ENCODE data around the gene SVEP1.
"Not testable (repeated sequence)": the region's sequence is repeated elsewhere in the genome, so short reads cannot be mapped to it uniquely, and the experiment has no call there.

SVEP1 gene

DNA sequence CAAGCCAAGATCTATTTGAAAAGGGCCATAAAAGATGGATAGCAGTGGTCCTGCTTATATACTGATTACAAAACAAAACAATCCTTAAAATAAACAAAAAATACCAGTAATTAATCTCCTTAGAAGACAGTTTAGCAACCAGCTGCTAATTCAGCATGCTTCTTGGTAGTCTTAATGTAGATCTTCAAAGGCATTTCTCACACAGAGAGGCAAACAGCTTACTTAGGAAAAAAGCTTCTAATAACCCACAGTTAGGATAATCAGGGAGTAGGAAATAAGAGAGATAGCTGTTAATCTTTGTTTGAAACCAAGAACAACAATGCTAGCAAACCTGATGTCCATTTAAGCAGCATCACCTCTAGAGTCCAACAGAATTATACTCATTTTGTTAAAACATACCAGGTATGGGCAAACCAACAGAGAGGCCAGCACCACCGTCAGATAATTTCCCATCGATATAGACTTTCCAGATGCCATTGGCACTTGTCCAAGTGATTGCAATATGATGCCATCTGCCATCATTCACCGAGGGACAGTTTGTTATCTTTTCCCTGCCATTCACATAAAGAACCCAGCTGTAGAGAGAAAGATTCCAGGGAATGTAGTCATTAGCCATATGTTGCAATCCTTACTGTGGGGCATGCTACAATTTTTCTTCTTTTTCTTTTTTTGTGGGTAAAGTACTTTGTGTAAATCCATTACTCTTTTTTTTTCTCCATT, 136.2 kb downstream of the SVEP1 start:
- no peak for DNase-seq

DNA sequence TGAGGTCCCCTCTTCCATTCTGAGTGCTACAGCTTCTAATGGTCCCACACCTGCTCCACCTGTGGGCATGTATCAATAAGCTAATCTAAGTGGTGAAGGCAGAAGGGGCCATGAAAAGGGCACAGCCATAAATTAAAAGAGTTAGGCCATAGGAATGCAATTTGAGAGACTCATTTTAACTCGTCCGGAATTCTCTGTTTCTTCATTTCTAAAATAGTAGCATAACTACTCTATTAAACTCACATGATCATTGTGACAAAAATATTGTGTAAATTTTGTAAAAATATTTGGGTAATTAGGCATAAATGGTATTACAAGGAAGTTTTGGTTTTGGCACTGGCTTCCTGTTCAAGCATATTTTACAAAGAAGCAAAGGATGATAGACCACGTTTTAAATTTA, 138.7 kb downstream of the SVEP1 start:
- DNase-seq, result no peak

DNA sequence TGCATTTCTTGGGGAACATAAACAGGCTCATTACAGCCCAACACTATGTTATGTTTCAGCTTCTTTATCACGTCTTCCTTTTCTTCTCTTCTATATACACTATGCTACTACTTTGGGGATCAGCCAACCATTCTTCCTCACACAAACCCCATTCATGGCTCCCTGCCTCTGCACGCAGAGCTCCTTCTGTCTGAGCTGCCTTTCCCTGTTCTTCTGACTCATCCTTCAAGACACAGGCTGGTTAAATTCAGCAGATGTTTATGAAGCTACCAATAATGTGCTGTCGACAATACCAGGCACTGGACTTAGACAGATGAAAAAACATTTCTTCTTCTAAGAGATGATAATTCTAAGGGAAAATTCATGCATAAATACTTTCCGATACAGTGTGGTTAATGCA, 139.4 kb downstream of the SVEP1 start:
- no peak for DNase-seq

DNA sequence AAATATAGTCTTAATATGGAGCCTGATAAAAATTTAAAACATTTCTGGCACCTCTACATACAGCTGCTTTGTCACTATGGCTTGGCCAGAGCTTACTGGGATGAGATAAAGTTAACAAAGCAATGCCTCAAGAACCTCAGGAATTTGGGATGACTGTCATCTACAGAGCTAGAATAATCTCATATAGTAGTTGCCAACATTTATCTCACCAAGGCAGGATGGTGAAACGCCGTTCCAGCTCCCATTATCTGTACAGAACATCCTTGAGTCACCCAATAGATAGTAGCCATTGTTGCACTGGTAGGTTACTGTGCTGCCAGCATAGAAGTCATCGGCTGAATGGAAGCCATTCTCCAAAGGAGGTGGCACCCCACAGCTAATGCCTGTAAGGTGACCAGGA, 147.3 kb downstream of the SVEP1 start:
- no peak for DNase-seq

DNA sequence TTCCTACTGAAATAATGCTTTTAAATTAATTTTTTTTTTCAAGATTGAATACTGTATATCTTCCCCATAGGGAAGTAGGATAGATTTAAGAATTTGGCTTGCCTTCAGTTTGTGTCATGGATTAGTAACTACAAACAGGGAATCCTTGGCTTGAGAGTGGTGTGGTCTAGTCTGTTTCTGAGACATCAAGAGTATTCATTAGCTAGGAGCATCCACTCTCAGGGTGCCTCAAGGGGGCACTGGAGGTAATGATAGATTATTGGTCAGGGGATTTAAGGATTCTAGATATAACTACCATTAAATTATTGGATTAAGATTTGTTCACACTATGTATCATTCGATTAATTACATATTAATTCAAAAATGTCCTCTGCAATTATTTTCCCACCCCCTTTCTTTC, 150.1 kb downstream of the SVEP1 start:
- DNase-seq, result no peak

DNA sequence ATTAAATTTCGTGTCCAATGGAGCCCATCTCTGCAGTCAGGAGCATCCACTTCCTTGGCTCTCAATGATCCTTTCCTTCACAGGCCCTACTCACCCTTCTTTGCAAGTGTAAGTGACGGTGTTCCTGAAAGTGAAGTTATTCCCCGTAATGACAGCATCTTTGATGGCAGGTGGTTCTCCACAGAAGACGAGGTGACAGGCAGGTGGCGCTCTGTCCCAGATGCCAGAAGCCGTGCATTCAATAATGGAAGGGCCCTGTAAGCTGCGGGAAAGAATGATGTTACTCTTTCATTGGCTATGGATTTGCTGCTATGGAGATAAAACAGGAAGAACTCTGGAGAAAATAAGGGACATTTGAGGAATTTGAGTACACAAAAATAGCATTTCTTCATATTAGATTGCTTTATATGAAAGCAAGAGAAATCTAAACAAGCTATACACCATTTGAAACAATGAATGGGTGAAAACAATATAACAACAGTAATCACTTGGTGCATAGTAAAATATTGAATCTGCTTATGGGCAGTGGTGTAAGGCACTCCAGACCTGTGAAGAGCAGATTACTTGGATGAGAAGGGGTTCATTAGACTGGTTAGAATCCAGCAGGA, 151.9 kb downstream of the SVEP1 start:
- no peak for DNase-seq

DNA sequence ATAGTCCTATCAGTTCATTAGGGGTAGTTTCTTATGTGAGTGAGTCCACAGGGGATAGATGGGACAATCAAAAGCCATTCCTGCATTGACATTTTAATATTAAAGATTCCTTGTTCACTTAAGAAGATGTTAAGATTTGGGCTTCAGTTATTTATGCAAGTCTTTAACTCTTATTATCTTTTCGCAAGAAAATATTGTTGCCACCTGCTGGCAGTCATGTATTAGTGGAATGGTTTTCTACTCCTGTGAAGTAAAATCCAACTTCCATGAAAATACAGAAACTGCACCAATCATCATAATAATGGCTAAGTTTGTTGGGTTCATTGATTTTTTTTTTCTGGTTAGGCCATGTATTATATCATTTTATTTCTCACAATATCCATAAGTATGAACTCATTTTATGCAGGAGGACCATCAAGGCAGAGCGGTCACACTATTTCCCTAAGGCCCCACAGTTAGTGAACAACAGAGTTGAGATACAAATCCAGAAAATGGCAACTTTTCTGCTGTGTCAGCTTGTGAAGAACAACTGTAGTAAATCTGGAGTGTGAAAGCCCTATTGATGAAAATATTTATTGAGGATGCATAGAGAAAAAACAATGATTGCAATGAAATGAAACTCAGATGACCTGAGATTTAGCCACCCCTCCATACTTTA, 153.4 kb downstream of the SVEP1 start:
- no peak for DNase-seq

DNA sequence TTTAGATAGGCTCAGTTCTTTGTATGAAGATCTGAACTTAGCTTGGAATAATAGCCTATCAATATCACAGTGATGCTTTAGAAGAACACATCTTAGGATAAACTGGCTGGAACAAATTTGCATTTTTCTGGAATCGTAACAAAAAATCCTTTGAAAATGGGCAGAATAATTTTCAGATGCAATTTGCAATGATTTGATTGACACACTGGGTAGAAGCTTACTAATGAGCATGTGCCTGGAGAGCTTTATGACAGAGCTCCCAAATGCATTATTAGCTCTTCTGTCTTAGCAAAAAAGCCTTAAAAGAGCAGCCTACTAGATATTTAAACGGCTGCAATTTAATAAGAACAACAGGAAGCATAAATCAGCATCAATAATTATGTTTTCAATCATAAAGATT, 165.1 kb downstream of the SVEP1 start:
- DNase-seq, result no peak

DNA sequence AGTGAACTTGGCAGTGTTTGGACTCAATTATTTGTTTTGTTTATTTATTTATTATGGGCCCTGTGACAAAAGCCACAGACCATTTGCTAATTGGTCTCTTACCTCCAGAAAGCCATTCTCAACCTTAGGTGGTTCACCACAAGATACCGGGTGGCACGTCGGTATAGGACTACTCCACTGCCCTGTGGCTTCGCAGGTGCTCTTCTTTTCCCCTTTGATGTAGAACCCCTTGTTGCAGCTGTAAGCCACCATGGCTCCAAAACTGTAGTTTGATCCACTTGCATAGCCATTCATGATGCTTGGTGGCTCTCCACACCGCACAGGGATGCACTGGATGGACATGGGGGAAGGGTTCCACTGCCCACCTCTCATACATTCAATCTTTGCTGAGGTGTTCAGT, 168.6 kb downstream of the SVEP1 start:
- no peak for DNase-seq

DNA sequence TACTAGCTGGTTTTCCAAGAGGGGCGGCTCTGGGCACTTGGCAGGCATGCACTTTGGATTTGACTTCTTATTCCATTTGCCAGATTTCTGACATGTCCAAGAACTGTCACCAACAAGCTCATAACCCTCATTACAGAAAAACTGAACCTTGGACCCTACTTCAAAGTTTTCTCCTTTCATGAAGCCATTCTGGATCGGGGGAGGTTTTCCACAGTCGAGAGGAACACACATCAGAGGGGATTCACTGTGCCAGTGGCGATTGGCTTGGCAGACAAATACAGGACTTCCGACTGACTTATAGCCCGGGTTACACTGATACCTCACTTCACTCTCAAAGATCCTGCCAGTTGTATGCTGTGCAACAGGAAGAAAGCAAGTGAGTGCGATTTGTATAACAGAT, 170.9 kb downstream of the SVEP1 start:
- no peak for DNase-seq

DNA sequence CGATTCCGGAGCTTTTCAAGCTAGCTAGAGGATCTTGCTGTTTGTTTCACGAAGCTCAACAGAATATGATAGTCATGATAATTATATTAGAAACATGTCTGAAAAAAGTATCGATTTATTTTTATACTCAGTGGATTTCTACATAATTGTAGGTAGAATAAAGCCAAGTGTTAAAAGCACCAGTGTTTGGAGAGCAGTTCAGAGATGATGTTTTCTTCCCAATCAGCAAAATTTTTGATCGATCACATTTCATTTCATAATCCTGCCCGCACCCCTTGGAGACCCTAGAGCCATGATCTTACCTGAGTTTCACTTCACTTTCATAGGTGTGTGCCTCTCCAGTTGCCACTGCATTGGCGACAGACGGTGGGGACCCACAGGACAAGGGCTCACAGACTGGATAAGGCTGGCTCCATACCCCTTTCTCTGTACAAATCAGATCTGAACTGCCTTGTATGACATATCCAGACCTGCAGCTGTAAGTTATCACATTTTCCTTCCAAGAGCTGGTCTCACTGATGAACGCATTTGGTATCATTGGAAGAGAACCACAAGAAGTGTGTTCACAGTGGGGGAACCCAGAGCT, 173.6 kb downstream of the SVEP1 start:
- no peak for DNase-seq

DNA sequence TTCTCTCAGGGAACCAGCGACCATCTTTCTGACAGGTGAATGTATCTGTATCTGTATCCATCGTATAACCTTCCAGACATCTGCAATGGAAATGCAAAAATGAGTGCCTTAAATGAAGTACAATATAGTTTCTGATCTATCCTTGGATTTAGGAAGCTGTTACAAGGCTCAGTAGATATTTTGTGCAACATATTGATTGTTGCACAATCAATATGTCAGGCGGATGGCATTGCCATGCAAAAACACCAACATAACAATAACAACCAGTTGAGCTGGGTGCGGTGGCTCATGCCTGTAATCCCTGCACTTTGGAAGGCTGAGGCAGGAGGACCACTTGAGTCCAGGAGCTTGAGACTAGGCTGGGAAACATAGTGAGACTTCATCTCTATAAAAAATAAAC, 175.1 kb downstream of the SVEP1 start:
- DNase-seq, result no peak

DNA sequence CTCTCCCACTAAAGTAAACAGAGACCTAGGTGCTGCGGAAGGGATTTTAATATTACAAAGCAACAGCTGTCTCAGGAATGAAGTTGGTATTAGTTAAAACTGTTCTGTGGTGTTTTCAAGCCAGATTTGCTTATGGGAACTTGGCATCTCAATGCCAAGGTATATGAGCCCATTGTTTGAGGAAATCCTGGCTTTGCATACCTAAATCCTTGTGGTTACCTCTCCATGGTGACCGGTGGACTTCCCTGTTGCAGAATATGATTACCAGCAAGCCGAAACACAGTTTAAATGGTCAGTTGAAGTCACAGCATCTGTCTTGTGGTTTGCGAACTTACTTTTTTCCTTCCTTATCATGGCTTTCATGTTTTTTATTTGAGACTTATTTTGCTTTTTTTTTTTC, 179.6 kb downstream of the SVEP1 start:
- no peak for DNase-seq

DNA sequence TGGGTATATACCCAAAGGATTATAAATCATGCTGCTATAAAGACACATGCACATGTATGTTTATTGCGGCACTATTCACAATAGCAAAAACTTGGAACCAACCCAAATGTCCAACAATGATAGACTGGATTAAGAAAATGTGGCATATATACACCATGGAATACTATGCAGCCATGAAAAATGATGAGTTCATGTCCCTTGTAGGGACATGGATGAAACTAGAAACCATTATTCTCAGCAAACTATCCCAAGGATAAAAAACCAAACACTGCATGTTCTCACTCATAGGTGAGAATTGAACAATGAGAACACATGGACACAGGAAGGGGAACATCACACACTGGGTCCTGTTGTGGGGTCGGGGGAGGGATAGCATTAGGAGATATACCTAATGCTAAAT, 180.5 kb downstream of the SVEP1 start:
- DNase-seq, result not testable (repeated sequence)

DNA sequence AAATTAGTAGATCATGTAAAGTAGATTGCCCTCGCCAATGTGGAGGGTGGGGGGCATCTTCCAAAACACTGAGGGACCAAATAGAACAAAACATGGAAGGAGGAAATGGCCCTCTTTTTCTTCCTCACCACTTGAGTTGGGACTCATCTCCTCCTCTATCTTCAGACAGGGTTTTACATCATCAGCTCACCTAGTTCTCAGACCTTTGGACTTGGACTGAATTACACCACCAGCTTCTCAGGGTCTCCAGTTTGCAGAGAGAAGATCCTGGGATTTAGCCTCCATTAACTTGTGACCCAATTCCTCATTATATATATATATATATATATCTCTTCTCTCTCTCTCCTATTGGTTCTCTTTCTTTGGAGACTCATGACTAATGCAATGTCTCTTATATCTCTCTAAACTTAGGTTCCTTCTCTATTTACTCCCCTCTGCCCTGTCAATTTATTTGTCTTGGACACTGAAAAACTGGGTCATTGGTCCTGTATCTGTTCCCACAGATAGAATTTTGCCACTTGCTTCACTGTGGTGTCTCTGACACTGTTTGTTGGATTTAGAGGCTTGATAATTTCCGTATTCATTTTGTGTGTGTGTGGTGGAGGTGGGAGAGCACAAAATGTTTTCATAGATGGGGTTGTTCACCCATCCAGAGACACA, 187.6 kb downstream of the SVEP1 start:
- DNase-seq, result no peak

DNA sequence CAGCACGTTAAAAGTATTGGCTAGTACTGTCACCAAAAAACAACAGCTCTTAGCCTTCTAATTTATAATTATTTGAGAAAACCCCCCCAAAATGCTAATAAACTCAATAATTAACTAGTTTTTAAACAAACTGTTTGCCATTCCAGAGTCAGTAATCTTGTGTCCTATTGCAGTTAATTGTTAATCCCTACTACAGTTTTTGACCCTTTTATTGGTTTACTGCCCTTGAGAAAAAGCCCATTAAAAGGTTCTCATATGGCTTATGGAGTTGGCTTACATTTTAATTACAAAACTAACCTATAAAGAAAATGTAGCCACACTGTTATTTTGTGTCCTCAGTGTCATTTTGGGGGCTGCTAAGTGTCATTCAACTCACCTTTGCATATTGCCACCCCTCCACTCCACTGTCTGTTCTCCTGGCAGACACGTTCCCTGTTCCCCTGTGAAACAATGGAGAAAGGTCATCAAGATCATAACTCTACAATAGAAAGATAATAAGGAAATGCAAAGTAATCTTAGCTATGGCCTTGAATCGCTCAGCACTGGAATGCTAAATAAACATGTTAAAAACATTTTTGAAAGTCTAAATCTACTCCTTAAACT, 190.3 kb downstream of the SVEP1 start:
- DNase-seq, result no peak

DNA sequence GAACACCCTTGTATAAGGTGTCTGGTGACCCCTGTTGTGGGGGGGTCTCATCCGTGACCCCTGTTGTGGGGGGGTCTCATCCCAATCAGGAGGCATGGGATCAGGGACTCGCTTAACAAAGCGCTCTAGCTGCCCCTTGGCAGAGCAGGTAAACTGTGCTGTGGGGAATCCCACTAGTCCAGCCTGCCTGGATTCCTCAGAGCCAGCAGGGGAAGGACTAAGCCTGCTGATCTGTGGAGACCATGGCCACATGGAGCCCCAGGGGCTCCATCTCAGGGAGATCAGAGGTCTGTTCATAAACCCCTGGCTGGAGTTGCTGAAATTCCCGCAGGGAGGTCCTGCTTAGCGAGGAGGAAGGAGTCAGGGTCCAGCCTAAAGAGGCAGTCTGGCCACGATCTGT, 196.1 kb downstream of the SVEP1 start:
- no peak for DNase-seq

DNA sequence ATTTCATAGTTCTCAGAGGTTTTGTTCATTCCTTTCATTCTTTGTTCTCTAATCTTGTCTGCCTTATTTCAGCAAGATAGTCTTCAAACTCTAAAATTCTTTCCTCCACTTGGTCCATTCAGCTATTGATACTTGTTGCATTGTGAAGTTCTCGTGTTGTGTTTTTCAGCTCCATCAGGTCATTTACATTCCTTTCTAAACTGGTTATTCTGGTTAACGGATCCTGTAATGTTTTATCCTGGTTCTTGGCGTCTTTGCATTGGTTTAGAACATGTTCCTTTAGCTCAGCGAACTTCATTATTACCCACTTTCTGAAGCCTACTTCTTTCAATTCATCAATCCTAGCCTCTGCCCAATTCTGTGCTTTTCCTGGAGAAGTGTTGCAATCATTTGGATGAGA, 196.8 kb downstream of the SVEP1 start:
- no peak for DNase-seq

DNA sequence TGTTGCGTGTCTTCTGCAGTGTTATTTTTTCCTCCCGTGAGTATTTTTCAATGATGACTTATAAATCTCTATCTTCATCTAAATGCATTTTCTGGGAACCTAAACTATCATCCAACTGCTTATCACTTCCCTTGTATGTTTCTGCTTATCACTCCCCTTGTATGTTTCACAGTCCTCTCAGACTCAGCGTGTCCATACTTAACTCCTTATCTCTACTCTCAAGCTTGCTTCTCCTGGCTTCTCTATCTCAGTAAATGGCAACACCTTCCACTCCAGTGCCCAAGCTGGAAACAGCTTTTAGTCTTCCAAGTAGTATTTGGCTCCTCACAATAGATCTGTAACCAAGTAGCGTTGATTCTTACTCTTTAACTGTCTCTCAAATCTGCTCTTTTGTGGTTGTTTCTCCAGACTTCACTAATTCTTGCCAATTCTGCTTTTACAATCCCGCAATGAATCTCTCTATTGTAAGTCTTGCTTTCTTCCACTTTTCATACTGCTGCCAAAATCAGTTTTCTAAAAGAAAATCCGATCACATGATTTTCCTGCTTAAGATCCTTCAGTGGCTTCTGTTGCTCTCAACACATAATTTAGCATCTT, 208.0 kb downstream of the SVEP1 start:
- no peak for DNase-seq

DNA sequence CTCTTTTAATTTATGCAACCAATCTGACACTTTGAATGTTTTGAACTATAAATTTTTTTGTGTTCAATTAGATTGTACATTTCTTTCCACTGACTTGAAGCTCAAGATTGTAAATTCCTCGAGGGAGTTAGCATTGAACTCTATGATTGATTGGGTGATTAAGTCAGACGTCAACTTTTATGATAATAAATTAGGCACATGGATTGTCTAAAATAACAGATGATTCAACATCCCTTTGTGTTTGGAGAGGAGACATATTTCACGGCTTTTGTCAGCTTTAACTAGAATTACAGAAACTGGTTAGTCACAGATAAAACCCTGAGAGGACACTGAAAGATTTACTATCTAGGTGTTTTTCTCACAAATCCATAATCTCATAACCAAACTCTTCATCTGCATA, 209.2 kb downstream of the SVEP1 start:
- DNase-seq, result no peak

DNA sequence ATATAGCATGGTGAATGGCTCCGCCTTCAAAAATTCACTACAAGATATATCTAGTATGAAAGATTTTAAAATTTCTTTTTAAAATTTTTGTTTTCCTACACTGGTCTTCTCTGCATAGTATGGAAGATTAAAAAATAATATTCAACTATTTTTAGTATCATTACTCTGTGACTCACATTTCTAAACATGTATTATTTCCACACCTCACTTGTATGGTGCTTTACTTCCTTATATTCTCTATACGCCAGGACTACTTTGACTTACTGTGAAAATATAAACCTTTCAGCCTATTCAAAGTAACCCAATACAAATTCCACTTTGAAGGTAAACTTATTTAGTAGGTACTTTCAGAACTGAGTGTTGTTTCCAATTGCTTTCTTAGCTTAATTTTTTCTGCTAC, 215.1 kb downstream of the SVEP1 start:
- no peak for DNase-seq

DNA sequence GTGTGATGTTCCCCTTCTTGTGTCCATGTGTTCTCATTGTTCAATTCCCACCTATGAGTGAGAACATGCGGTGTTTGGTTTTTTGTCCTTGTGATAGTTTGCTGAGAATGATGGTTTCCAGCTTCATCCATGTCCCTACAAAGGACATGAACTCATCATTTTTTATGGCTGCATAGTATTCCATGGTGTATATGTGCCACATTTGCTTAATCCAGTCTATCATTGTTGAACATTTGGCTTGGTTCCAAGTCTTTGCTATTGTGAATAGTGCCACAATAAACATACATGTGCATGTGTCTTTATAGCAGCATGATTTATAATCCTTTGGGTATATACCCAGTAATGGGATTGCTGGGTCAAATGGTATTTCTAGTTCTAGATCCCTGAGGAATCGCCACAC, 220.5 kb downstream of the SVEP1 start:
- not testable (repeated sequence) for DNase-seq

DNA sequence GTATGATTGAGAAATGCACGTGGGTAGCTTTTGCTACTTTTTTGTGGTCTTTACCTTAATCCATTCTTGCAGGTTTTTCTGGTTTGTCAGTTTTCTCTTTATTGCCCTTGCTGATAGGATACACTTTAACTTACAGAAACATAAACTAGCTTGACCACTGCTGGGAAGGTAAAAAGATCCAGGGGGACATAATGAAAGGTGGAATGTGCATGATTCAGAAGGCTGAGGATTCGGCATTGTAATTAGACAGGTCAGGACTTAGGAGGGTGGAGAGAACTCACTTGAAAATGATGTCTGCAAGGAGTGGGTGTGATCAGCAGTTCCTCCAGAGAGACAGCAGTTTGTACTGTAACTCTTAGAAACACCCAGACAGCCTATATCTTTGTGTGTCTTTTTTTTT, 222.0 kb downstream of the SVEP1 start:
- DNase-seq, result no peak

Measured in activated CD4-positive, CD25-positive, alpha-beta regulatory T cell (primary cell).